Keratinocyte (primary cell): ENCODE data around the gene PPARD.

ENCODE experiments used
- EZH2 ChIP-seq: IDR thresholded peaks from one replicate; pipeline ENCODE4 v1.6.1; 2012; ENCODE audit warnings: inconsistent platforms, mild to moderate bottlenecking, low read length, moderate library complexity
- TF ChIP-seq, protein P1 (sequence below), 3 experiments: IDR thresholded peaks in 1 of 3; conservative IDR thresholded peaks in 1 of 3; optimal IDR thresholded peaks in 1 of 3; 2 replicates in 2 of 3; 3 replicates in 1 of 3; pipeline versions ENCODE3 to v1.5.1; 2011; ENCODE audit warnings: low read length in 3 of 3, mild to moderate bottlenecking in 3 of 3, moderate library complexity in 2 of 3, control low read depth in 1 of 3, inconsistent platforms in 1 of 3; ENCODE audit not compliant: insufficient read depth in 2 of 3; ENCODE audit errors: extremely low read depth in 1 of 3

DNA sequence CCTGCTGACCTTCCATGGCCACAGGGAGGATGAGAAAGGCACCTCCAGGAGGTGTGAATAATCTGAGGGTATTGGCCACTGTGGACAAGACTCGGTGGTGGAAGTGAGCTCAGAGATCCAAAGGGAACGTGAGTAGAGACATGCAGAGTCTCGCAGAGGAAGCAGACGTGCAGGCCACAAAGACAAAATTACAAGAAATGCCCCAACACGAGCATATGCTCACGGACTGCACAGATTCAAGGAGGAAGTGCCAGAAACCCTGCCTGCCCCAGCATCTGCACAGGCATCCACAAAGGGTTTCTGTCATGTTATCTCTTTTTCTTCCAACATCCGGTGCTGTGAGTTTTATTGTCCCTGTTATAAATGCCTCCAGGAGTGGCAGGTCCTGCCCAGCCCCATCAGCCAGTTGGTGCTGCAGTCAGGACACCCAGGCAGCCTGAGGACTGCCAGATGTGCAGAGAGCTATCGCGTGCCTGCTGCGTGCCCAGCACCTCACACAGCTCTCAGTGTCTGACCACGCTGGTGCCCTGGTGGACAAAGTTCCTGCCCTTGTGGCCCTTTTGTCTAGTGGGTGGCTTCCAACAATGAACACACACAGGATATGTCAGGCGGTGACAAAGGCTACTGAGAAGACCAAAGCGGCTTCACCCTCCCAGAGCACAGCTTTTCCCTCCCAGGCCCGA, 75.8 kb downstream of the PPARD start:
- no peak for TF ChIP-seq EZH2
- TF ChIP-seq, protein P1, sequence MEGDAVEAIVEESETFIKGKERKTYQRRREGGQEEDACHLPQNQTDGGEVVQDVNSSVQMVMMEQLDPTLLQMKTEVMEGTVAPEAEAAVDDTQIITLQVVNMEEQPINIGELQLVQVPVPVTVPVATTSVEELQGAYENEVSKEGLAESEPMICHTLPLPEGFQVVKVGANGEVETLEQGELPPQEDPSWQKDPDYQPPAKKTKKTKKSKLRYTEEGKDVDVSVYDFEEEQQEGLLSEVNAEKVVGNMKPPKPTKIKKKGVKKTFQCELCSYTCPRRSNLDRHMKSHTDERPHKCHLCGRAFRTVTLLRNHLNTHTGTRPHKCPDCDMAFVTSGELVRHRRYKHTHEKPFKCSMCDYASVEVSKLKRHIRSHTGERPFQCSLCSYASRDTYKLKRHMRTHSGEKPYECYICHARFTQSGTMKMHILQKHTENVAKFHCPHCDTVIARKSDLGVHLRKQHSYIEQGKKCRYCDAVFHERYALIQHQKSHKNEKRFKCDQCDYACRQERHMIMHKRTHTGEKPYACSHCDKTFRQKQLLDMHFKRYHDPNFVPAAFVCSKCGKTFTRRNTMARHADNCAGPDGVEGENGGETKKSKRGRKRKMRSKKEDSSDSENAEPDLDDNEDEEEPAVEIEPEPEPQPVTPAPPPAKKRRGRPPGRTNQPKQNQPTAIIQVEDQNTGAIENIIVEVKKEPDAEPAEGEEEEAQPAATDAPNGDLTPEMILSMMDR (optimal IDR thresholded peaks at IDR 0.05 in 1 of 3, IDR thresholded peaks at IDR 0.05 in 1 of 3, conservative IDR thresholded peaks at IDR 0.05 in 1 of 3; ENCODE audit: extremely low read depth in 1 of 3, insufficient read depth in 2 of 3, low read length in 3 of 3), result no peak
